Natural killer cell treated with Interleukin-12 subunit alpha and Interleukin-12 subunit beta and Interleukin-15 and Interleukin-18, amount 100 ng/mL, for 72 hours (primary cell): ENCODE measurements around the gene CHRNG. TPM values are rescaled to one million over a fixed set of nuclear protein-coding genes. Genes with fewer than 3 reads are reported as not detected.

Experiments used
- ATAC-seq, 2 donors: fragments of 150-1000 bp; cut with Tn5 transposase in 1 of 2; sonication (Bioruptor Pico), chemical (Tn5 transposase) in 1 of 2; 2 replicates each; pipeline ENCODE4 v1.10.0; 2021
- DNase-seq: peaks from one replicate; pipeline ENCODE4 v3.0.0; 2022; ENCODE audit warnings: low spot score
- H3K27ac Mint-ChIP-seq, 2 donors: 1 replicate in 1 of 2; 2 replicates in 1 of 2; pipeline ENCODE4 v1.8.0; 2022; ENCODE audit warnings: mixed read lengths in 2 of 2, mild to moderate bottlenecking in 1 of 2, moderate library complexity in 1 of 2
- H3K27me3 Mint-ChIP-seq, 2 donors: 1 replicate in 1 of 2; 2 replicates in 1 of 2; pipeline ENCODE4 v1.8.0; 2022; ENCODE audit warnings: mixed read lengths in 2 of 2
- H3K36me3 Mint-ChIP-seq: one replicate; pipeline ENCODE4 v1.8.0; 2022; ENCODE audit warnings: mixed read lengths
- H3K4me1 Mint-ChIP-seq, 2 donors: 1 replicate in 1 of 2; 2 replicates in 1 of 2; pipeline ENCODE4 v1.8.0; 2022; ENCODE audit warnings: low read depth in 2 of 2, mixed read lengths in 2 of 2, mild to moderate bottlenecking in 1 of 2
- H3K4me3 Mint-ChIP-seq: one replicate; pipeline ENCODE4 v1.8.0; 2022; ENCODE audit warnings: mixed read lengths
- H3K9me3 Mint-ChIP-seq: 2 replicates; pipeline ENCODE4 v1.8.0; 2022; ENCODE audit warnings: mixed read lengths
- total RNA-seq, 2 donors: library from RNA; stranded (reverse); gene quantifications; one replicate each; pipeline ENCODE4 v1.2.3, GENCODE V29; 2022

The CHRNG gene
- total RNA-seq, 2 donors from 2014 or later, result not detected

DNA sequence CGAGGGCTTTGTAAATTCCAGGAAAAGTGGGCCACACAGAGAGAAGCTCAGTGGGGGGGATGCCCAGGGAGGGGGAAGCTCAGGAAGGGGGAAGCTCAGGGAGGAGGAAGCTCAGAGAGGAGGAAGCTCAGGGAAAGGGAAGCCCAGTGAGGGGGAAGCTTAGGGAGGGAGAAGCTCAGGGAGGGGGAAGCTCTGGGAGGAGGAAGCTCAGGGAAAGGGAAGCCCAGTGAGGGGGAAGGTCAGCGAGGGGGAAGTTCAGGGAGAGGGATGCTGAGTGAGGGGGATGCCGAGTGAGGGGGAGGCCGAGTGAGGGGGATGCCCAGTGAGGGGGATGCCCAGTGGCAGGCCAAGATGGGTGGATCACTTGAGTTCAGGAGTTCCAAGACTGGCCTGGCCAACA lies 821 bp upstream of the CHRNG start:
- Mint-ChIP-seq H3K27ac (no peak overlapping the region), H3K27me3 (peaks cover 11 to 15% of the 10 kb centered on the region in 2 donors), H3K4me1 (peaks cover 0 to 10% of the 10 kb centered on the region in 2 donors), H3K9me3 (no peaks in the 10 kb centered on the region), H3K36me3 (no peaks in the 10 kb centered on the region), H3K4me3 (no peak overlapping the region)
- DNase-seq (no peak), ATAC-seq (no peak)

DNA sequence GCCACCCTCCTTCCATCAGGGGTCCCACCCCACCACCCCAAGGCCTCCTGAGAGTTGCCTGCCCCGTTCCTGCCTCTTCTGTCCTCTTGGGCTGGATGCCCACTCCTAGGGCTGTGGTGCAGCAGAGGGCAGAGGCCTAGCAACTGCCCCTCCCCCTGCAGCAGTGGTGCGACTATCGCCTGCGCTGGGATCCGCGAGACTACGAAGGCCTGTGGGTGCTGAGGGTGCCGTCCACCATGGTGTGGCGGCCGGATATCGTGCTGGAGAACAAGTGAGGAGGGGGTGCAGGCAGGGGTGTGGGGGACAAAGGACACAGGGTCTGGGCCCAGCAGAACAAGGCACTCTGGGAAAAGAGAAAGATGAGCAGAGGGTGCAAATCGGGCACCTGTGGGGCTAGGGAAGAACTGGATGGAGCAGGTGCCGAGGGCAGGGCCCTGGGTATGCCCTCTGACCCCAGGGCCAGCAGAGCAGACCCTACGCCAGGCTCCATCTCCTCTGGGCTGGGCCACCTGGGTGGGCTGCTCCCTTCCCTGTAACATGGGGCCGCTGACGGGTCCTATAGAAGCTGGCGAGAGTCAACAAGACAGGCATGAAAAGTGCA lies 1.0 kb downstream of the CHRNG start:
- H3K27ac Mint-ChIP-seq, result no peak overlapping the region
- H3K27me3 Mint-ChIP-seq, result peaks cover 11 to 15% of the 10 kb centered on the region in 2 donors
- H3K9me3 Mint-ChIP-seq, result no peaks in the 10 kb centered on the region

DNA sequence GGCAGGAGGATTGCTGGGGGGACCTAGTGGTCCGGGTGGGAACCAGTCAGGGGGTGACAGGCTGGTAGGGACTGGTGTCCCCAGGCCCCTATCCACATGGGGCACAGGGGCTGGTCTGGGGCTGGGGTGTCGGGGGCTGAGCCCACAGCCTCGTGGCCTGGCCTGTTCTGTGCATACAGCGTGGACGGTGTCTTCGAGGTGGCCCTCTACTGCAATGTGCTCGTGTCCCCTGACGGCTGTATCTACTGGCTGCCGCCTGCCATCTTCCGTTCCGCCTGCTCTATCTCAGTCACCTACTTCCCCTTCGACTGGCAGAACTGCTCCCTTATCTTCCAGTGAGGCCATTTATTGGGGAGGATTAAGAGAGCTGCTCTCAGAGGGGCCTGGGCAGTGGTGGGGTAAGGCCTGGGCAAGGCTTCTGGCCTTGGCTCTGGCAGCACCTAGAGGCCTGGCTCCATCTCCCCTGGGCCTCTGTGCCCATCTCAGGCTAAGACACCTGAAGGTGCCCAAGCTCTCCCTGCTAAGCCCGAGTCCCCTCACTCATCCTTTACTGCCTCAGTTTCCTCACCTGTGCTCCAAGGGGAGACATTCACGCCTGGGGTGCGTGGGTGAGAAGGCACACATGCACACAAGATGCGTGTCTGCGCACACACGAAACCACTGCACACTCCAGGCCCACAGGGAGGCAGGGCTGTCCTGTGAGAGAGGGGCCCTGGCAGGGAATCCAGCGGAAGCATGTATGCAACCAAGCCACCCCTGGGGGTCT lies 1.9 kb downstream of the CHRNG start:
- peaks cover 11 to 14% of the 10 kb centered on the region in 2 donors for H3K27me3 Mint-ChIP-seq
- DNase-seq, result no peak
- no peaks in the 10 kb centered on the region for H3K36me3 Mint-ChIP-seq
- no peak overlapping the region for H3K27ac Mint-ChIP-seq
- H3K4me3 Mint-ChIP-seq, result no peak overlapping the region
- no peaks in the 10 kb centered on the region for H3K9me3 Mint-ChIP-seq
- no peak for ATAC-seq
- peaks cover 0 to 11% of the 10 kb centered on the region in 2 donors for H3K4me1 Mint-ChIP-seq

More for the DNA sequence above, 1.0 kb downstream of the CHRNG start:
- H3K4me1 Mint-ChIP-seq, result peaks cover 0 to 11% of the 10 kb centered on the region in 2 donors
- no peak overlapping the region for H3K4me3 Mint-ChIP-seq
- H3K36me3 Mint-ChIP-seq, result no peaks in the 10 kb centered on the region
- no peak for ATAC-seq
- DNase-seq, result no peak

DNA sequence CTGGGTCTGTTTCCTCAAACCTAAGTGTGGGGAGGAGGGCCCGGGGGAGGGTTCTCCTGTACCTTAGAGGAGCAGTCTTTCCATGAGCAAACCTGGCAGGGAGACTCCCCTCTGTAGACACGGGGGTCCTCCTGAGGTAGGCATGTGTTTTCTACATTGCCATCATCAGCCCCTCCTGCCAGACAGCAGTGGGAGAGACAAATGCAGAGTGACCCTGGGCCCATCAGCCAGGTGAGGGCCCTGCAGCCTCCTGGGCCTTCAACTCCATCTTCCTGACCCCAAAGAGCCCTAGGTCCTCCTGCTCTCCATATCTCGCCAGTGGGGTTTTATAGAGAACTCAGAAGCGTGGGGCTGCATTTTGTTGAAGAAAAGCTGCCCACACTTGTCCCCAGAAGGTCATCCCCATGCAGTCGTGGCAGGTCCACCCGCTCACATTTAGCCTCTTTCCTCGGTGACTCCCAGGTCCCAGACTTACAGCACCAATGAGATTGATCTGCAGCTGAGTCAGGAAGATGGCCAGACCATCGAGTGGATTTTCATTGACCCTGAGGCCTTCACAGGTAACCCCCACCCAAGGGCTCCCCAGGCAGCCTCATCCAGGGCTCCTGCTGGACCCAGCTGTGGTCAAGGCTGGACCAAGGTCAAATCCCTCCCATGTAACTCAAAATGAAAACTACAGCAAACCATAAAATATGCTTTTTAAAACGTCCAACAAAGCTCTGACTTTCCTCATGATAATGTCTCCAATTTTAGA lies 2.6 kb downstream of the CHRNG start:
- no peak for ATAC-seq
- no peak overlapping the region for H3K27ac Mint-ChIP-seq
- no peak for DNase-seq
- H3K36me3 Mint-ChIP-seq, result no peaks in the 10 kb centered on the region
- H3K27me3 Mint-ChIP-seq, result peaks cover 8 to 11% of the 10 kb centered on the region in 2 donors
- no peaks in the 10 kb centered on the region for H3K9me3 Mint-ChIP-seq
- H3K4me1 Mint-ChIP-seq, result peaks cover 0 to 15% of the 10 kb centered on the region in 2 donors
- no peak overlapping the region for H3K4me3 Mint-ChIP-seq

DNA sequence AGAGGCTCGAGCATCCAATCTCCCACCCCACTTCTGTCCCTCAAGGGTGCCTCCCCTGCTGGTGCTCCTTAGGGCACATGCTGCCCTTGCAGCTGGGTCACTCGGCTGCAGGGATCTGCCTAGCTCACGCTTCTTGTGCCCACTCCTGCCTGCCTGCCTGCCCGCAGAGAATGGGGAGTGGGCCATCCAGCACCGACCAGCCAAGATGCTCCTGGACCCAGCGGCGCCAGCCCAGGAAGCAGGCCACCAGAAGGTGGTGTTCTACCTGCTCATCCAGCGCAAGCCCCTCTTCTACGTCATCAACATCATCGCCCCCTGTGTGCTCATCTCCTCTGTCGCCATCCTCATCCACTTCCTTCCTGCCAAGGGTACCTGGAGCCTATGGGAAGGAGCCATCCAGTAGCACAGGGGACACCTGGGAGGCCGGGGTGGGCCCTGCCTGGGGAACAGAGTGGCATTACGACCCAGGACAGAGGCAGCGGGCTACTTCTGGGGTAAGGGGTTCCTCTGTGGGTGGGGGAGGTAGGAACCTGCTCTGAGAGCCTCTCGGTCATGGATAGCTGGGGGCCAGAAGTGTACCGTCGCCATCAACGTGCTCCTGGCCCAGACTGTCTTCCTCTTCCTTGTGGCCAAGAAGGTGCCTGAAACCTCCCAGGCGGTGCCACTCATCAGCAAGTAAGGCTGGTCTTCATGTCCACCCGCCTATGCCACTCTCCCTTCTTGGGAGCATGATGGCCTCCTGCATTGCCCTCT lies 3.4 kb downstream of the CHRNG start:
- Mint-ChIP-seq H3K4me1 (peaks cover 0 to 15% of the 10 kb centered on the region in 2 donors), H3K36me3 (no peaks in the 10 kb centered on the region), H3K27me3 (peaks cover 7 to 8% of the 10 kb centered on the region in 2 donors), H3K9me3 (no peaks in the 10 kb centered on the region), H3K4me3 (no peak overlapping the region), H3K27ac (no peak overlapping the region)
- DNase-seq (no peak), ATAC-seq (no peak)

DNA sequence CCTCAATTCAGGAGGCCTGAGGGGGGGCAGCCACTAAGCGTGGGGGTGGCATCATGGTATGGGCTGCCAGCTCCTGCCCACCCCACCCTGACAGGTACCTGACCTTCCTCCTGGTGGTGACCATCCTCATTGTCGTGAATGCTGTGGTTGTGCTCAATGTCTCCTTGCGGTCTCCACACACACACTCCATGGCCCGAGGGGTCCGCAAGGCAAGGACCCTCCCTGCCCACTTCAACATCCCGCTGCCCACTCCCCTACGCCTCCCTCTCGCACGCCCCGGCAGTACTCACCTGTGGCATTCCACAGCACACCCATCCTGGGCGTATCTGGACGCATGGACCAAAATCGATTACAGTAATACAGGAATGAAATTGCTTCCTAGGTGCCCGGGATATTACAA lies 4.0 kb downstream of the CHRNG start:
- DNase-seq (no peak), ATAC-seq (no peak)
- Mint-ChIP-seq H3K4me1 (peaks cover 5 to 12% of the 10 kb centered on the region in 2 donors), H3K4me3 (no peak overlapping the region), H3K9me3 (no peaks in the 10 kb centered on the region), H3K36me3 (peaks cover under 1% of the 10 kb centered on the region), H3K27ac (no peak overlapping the region), H3K27me3 (peaks cover 1 to 3% of the 10 kb centered on the region in 2 donors)

DNA sequence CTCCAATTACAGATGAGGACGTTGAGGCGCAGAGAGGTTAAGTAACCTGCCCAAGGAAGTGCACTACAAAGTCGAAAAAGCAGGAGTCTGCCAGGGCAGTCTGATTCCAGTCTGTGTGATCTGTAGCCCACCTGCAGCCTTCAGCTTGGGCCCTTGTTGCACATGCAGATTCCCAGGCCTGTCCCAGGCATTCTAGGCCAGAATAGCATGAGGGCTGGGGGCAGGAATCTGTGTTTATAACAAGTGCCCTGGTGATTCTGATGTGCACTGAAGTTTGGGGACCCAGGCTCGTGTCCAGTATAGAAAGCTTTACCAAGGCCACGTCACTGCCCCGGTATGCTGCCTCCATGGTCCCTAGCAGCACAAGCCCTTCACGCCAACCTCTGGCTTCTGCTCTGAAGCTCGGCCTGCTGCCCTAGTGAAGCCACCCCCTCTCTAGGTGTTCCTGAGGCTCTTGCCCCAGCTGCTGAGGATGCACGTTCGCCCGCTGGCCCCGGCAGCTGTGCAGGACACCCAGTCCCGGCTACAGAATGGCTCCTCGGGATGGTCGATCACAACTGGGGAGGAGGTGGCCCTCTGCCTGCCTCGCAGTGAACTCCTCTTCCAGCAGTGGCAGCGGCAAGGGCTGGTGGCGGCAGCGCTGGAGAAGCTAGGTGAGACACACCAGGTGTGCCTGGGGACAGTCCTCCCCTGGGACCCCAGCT lies 4.6 kb downstream of the CHRNG start:
- Mint-ChIP-seq H3K9me3 (no peaks in the 10 kb centered on the region), H3K27me3 (no peaks in the 10 kb centered on the region), H3K4me1 (peaks cover 11 to 13% of the 10 kb centered on the region in 2 donors), H3K36me3 (peaks cover 7% of the 10 kb centered on the region), H3K27ac (no peak overlapping the region), H3K4me3 (no peak overlapping the region)
- DNase-seq, result no peak
- peak in 1 of 2 donors; percentile 20 for ATAC-seq

DNA sequence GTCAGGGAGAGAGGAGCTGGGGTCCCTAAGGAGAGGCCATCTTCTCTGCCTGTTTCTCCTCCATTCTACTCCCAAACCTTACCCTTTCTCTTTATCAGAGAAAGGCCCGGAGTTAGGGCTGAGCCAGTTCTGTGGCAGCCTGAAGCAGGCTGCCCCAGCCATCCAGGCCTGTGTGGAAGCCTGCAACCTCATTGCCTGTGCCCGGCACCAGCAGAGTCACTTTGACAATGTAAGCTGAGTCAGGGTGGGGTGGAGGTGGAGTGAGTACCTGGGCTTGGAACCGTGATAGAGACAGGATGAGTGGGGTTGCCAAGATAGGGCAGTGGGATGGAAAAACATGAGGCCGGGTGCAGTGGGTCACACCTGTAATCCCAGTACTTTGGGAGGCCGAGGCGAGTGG lies 5.2 kb downstream of the CHRNG start:
- Mint-ChIP-seq H3K4me1 (peaks cover 17 to 19% of the 10 kb centered on the region in 2 donors), H3K27me3 (no peaks in the 10 kb centered on the region), H3K9me3 (no peaks in the 10 kb centered on the region), H3K4me3 (no peak overlapping the region), H3K36me3 (peaks cover 10% of the 10 kb centered on the region), H3K27ac (no peak overlapping the region)
- ATAC-seq (no peak), DNase-seq (no peak)

DNA sequence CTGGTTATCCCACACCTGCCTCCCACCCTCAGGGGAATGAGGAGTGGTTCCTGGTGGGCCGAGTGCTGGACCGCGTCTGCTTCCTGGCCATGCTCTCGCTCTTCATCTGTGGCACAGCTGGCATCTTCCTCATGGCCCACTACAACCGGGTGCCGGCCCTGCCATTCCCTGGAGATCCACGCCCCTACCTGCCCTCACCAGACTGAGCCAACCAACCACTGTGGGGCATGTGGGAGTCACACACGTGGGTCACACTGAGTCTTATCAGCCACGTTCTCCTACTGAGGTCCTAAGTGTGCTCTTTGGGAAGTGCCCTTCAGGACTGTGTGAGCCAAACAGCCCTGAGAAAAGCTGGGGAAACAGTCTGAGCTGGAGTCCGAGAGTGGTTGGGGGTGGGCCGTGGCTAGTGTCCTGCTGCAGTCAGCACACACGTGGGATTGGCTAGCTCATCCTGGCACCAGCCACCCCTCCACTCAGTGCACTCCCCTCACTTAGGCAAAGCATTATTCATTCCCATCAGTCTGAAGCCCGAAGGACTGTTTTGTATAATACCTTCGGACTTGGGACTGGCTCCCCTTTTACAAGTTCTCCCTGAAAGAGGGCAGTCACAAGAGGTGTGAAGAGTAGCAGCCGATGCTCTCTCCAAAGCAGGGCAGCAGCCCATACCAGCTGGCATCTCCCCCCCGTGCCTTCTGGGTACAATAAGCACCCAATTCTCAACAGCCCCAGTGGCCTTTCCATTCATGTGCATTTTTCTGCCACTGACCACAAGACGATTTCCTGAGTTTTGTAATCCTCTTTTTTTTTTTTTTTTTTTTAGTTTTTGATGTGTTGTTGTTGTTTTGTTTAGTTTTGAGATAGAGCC lies 6.3 kb downstream of the CHRNG start:
- ATAC-seq (no peak), DNase-seq (no peak)
- Mint-ChIP-seq H3K36me3 (peaks cover 13% of the 10 kb centered on the region), H3K27ac (no peak overlapping the region), H3K27me3 (no peaks in the 10 kb centered on the region), H3K9me3 (no peaks in the 10 kb centered on the region), H3K4me3 (no peak overlapping the region), H3K4me1 (peaks cover 20 to 24% of the 10 kb centered on the region in 2 donors)

DNA sequence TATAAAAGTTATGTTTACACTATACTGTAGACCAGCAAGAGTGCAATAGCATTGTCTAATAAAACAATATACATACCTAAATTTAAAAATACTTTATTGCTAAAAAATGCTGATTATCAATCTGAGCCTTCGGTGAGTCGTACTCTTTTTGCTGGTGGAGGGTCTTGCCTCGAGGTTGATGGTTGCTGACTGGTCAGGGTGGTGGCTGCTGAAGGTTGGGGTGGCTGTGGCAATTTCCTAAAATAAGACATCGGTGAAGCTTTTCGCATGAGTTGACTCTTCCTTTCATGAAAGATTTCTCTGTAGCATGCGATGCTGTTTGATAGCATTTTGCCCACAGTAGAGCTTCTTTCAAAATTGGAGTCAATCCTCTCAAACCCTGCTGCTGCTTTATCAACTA lies 8.5 kb downstream of the CHRNG start:
- Mint-ChIP-seq H3K9me3 (no peaks in the 10 kb centered on the region), H3K4me1 (peaks cover 36 to 37% of the 10 kb centered on the region in 2 donors), H3K4me3 (no peak overlapping the region), H3K36me3 (peaks cover 17% of the 10 kb centered on the region), H3K27me3 (no peaks in the 10 kb centered on the region), H3K27ac (no peak overlapping the region)
- ATAC-seq, result no peak
- no peak for DNase-seq

DNA sequence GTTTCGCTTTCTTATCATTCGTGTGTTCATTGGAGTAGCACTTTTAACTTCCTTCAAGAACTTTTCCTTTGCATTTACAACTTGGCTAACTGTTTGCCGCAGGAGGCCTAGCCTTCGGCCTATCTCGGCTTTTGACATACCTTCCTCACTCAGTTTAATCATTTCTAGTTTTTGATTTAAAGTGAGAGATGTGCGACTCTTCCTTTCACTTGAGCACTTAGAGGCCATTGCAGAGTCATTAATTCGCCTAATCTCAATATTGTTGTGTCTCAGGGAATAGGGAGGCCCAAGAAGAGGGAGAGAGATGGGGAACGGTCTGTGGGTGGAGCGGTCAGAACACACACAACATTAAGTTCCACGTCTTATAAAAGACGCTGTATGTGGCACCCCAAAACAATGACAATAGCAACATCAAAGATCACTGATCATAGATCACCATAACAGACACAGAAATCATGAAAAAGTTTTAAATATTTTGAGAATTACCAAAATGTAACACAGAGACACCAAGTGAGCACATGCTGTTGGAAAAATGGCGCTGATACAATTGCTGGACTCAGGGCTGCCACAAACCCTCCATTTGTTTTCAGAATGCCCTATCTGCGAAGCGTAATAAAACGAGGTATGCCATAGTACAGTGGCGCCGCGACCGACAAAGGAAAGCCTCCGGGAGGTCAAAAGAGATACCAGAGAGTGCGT lies 10.3 kb downstream of the CHRNG start:
- Mint-ChIP-seq H3K9me3 (no peaks in the 10 kb centered on the region), H3K27ac (peak overlapping the region; percentile 95 to 96), H3K4me3 (peak overlapping the region; percentile 95), H3K4me1 (peaks cover 49 to 54% of the 10 kb centered on the region in 2 donors), H3K36me3 (peaks cover 20% of the 10 kb centered on the region), H3K27me3 (no peaks in the 10 kb centered on the region)
- ATAC-seq, result no peak
- DNase-seq, result no peak
